GM21737 (cell line): Measurements from ENCODE around the gene LAMB3.
A peak's percentile ranks its signal among the peaks of the same experiment; 100 is the strongest.

ENCODE experiments used
- ATAC-seq: cut with Tn5 transposase; IDR thresholded peaks from one replicate; pipeline ENCODE4 v1.9.1; 2021; ENCODE audit warnings: mild to moderate bottlenecking, moderate library complexity; ENCODE audit not compliant: unreplicated experiment

LAMB3 gene

DNA sequence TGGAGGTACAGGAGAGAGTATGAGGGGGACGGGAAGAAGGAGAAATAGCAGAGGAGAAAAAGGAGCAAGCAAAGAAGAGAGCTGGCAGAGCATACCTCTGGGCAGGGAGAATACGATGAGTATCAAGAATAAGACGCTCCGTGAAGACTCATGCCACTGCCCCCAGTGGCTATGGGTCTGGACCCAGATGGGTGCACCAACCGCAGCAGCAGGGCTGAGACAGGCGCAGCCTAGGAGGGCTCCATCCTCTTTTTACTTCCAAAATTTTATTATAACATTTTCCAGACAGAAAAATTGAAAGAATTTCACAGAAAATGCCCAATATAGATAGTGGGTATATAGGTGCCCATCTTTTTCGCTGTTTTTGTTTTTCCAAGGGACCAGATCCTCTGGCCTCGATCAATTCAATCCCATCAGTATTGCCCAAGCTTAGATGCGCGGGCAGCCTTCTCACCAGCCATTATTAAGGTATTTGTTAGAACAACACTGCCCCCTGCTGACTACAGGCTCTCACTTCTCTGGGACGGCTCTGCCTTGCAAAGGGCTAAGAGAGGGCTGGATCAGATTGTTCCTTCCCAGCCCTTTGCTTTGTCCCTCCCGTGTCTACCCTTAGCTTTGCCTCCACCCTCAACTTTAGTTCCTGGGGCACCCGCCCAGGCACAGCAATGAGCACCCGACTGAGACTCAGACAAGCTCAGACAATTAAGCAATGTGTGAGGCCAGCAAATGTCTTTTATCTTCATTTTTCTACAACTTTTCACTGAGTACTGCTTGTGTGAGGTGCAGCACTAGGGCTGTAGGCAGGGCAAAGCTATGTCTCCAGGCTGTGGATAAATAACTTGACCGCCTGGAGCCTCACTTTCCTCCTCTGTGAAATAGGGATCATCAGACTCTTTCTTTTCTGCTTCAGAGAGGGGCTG, 86.2 kb downstream of the LAMB3 start:
- ATAC-seq: peak; percentile 71
